ENCODE results near the gene SEMA3F. TPM values are rescaled to one million over a fixed set of nuclear protein-coding genes. Genes with fewer than 3 reads are reported as not detected.

The SEMA3F gene
- total RNA-seq, 4 donors from 2014 or later: 10.5 to 33.1 (median 12.9) TPM

DNA sequence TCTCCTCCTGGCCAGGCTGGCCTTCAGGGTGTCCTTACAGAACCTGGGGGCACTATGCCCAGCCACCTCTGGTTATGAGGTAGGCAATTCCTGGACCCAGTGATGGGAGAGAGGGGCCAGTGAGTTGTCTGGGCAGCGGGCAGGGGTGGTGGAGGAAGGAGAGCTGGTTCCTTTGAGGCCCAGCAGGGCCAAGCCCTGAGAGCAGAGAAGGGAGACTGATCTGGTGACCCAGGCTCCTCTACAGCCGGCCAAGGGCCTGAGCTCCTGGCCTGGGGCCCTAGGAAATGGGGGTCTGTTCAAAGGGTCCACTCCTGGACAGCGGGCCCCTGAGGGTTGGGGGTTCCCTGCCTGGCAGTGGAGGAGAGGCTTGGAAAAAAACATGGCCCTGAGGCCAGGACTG, 57.8 kb downstream of the SEMA3F start:
- TF ChIP-seq POLR2A (IDR thresholded peaks at IDR 0.05) (no peak), CTCF (IDR thresholded peaks at IDR 0.05) (no peak)
- Histone ChIP-seq H3K27ac (no peak overlapping the region), H3K4me3 (no peak overlapping the region), H3K36me3 (no peaks in the 10 kb centered on the region), H3K27me3 (no peaks in the 10 kb centered on the region), H3K9me3 (no peaks in the 10 kb centered on the region), H3K4me1 (no peaks in the 10 kb centered on the region)
- intact Hi-C loops (cut with DNase I; ENCODE audit: low total_unique reads): no loop called here
- DNase-seq: no peak

DNA sequence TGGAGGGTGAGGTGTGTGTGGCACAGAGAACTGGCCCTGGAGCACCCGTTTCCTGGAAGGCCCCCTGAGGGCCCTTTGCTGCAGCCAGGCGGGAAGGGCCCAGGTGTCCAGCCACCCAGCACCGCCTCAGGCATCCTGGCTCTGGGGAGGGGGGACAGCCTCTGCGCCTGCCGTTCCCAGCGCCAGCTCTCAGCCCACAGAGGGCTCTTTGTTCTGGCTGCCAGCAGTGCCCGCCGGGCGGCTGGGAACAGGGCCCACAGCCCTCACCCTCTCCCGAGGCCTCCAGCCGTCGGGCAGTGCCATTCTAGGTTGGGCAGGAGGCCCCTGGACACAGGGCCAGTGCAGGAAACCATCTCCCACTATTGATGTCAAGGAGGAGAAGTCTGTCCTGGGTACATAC, 58.2 kb downstream of the SEMA3F start:
- no peak overlapping the region for H3K4me3 ChIP-seq

DNA sequence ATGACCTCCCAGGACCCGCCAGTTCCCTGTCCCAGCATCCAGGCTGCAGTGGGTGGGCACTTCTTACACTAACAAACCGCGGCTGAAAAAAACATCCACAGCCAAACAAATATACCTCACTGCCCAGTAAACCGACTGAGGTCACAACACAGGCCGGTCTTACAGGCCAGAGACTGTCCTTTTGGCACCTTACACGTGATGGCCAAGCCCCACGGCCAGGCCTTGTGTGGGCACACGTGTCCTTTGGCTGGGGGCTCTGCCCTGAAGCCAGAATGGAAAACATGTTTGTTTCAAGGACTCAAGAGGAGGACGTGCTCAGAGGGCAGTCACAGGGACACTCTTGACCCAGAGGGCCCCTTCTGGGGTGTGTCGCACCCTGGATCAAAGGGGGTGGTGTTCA, 59.7 kb downstream of the SEMA3F start:
- no peaks in the 10 kb centered on the region for H3K27me3 ChIP-seq
- no peaks in the 10 kb centered on the region for H3K9me3 ChIP-seq
- H3K4me1 ChIP-seq: no peaks in the 10 kb centered on the region
- intact Hi-C loops (cut with DNase I; ENCODE audit: low total_unique reads): no loop called here
- TF ChIP-seq CTCF (IDR thresholded peaks at IDR 0.05) (no peak), POLR2A (IDR thresholded peaks at IDR 0.05) (no peak)
- H3K4me3 ChIP-seq: no peak overlapping the region
- no peak for DNase-seq
- H3K27ac ChIP-seq: no peak overlapping the region
- no peaks in the 10 kb centered on the region for H3K36me3 ChIP-seq

More for the DNA sequence above, 58.2 kb downstream of the SEMA3F start:
- Histone ChIP-seq H3K36me3 (no peaks in the 10 kb centered on the region), H3K27ac (no peak overlapping the region), H3K27me3 (no peaks in the 10 kb centered on the region), H3K4me1 (no peaks in the 10 kb centered on the region), H3K9me3 (no peaks in the 10 kb centered on the region)
- DNase-seq: no peak
- intact Hi-C loops (cut with DNase I; ENCODE audit: low total_unique reads): no loop called here
- TF ChIP-seq CTCF (IDR thresholded peaks at IDR 0.05) (no peak), POLR2A (IDR thresholded peaks at IDR 0.05) (no peak)

GRCh38 chr3:50215529-50215928, 60.4 kb downstream of the SEMA3F start:
- Histone ChIP-seq H3K27me3 (no peaks in the 10 kb centered on the region), H3K27ac (no peak overlapping the region), H3K4me1 (no peaks in the 10 kb centered on the region), H3K4me3 (no peak overlapping the region), H3K36me3 (no peaks in the 10 kb centered on the region), H3K9me3 (no peaks in the 10 kb centered on the region)
- intact Hi-C loops (cut with DNase I; ENCODE audit: low total_unique reads): no loop called here
- no peak for TF ChIP-seq POLR2A (IDR thresholded peaks at IDR 0.05)
- no peak for TF ChIP-seq CTCF (IDR thresholded peaks at IDR 0.05)
- DNase-seq: no peak

- H3K4me3 ChIP-seq: no peak overlapping the region
- intact Hi-C loops (cut with DNase I; ENCODE audit: low total_unique reads): no loop called here
- no peak for TF ChIP-seq POLR2A (IDR thresholded peaks at IDR 0.05)
- no peak for TF ChIP-seq CTCF (IDR thresholded peaks at IDR 0.05)
- no peaks in the 10 kb centered on the region for H3K27me3 ChIP-seq
- H3K9me3 ChIP-seq: no peaks in the 10 kb centered on the region
- no peaks in the 10 kb centered on the region for H3K36me3 ChIP-seq
- H3K4me1 ChIP-seq: no peaks in the 10 kb centered on the region
- no peak for DNase-seq
- no peak overlapping the region for H3K27ac ChIP-seq
These were observed 62.6 kb downstream of the SEMA3F start for GRCh38 chr3:50217681-50218080.
